HG03139 (cell line): ENCODE data around the gene HMG20A.

Source experiments
- ATAC-seq: cut with Tn5 transposase; IDR thresholded peaks from one replicate; pipeline ENCODE4 v1.9.1; 2021; ENCODE audit not compliant: unreplicated experiment

HMG20A gene

GRCh38 chr15:77473328-77473727 lies 52.6 kb downstream of the HMG20A start:
- no peak for ATAC-seq

- ATAC-seq, result no peak
Observed at GRCh38 chr15:77474310-77474988, 53.8 kb downstream of the HMG20A start.

- no peak for ATAC-seq
Observed at GRCh38 chr15:77475001-77475400, 54.3 kb downstream of the HMG20A start.

- ATAC-seq, result no peak
Observed at GRCh38 chr15:77475898-77476297, 55.2 kb downstream of the HMG20A start.

- no peak for ATAC-seq
Observed at GRCh38 chr15:77476995-77477394, 56.3 kb downstream of the HMG20A start.

GRCh38 chr15:77478051-77478450 lies 57.4 kb downstream of the HMG20A start:
- no peak for ATAC-seq

- ATAC-seq, result no peak
Observed at GRCh38 chr15:77479015-77479414, 58.3 kb downstream of the HMG20A start.

- ATAC-seq, result no peak
Observed at GRCh38 chr15:77480859-77481633, 60.4 kb downstream of the HMG20A start.

- no peak for ATAC-seq
Observed at GRCh38 chr15:77481670-77482069, 61.0 kb downstream of the HMG20A start.

GRCh38 chr15:77482570-77482969 lies 61.9 kb downstream of the HMG20A start:
- ATAC-seq, result no peak

GRCh38 chr15:77483425-77484140 lies 62.9 kb downstream of the HMG20A start:
- no peak for ATAC-seq

- ATAC-seq, result no peak
Observed at GRCh38 chr15:77484994-77485393, 64.3 kb downstream of the HMG20A start.

GRCh38 chr15:77486542-77487468 lies 66.1 kb downstream of the HMG20A start:
- ATAC-seq, result no peak

GRCh38 chr15:77487469-77487842 lies 66.8 kb downstream of the HMG20A start:
- ATAC-seq, result no peak

GRCh38 chr15:77487888-77488287 lies 67.2 kb downstream of the HMG20A start:
- ATAC-seq, result no peak

- ATAC-seq, result no peak
Observed at GRCh38 chr15:77489647-77490046, 69.0 kb downstream of the HMG20A start.

GRCh38 chr15:77493324-77493907 lies 72.7 kb downstream of the HMG20A start:
- no peak for ATAC-seq

- no peak for ATAC-seq
Observed at GRCh38 chr15:77494073-77494867, 73.6 kb downstream of the HMG20A start.

GRCh38 chr15:77494964-77495363 lies 74.3 kb downstream of the HMG20A start:
- no peak for ATAC-seq
